ENCODE measurements around the gene ACSM5.
"Not testable (repeated sequence)": the region's sequence is repeated elsewhere in the genome, so short reads cannot be mapped to it uniquely, and the experiment has no call there.

Gene ACSM5

GRCh38 chr16:20453633-20454032, 44.3 kb downstream of the ACSM5 start:
- not testable (repeated sequence) for DNase-seq (ENCODE audit: low read depth)

GRCh38 chr16:20459227-20459626, 49.9 kb downstream of the ACSM5 start:
- DNase-seq (ENCODE audit: low read depth), result not testable (repeated sequence)

DNA sequence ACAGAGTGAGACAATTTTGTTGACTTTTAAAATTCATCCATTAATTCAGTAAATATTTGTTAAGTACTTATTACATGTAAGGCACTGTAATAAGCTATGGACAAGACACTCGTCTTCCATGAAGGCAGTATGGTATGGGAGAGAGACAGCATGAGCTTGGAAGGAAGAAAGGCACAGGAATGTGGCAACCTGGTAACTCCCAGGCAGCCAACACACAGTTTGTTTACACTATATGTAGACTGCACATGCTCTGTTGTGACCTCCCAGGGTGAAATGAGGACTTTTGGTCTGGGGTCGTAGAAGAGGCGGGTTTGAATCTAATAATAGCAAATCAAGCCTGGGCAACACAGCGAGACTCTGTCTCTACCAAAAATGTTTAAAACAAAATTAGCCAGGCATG, 51.0 kb downstream of the ACSM5 start:
- not testable (repeated sequence) for DNase-seq (ENCODE audit: low read depth)

DNA sequence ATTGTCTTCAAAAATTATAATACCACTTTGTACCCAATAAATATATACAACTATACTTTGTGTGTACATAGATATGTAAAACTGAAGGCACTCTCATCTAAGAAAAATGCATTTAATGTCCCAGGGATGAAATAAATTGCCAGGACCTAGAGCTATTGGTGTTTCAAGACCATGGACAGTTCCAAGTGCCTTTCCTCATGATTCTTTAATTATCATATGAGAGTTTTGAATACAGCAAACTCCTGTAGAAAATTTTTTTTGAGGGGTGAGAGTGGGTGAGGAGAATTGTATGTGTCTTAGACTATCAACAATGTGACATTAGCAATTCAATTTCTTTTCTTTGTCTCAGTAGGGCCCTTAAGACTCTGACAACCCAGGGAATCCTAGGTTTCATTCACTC, 59.6 kb downstream of the ACSM5 start:
- not testable (repeated sequence) for DNase-seq (ENCODE audit: low read depth)

DNA sequence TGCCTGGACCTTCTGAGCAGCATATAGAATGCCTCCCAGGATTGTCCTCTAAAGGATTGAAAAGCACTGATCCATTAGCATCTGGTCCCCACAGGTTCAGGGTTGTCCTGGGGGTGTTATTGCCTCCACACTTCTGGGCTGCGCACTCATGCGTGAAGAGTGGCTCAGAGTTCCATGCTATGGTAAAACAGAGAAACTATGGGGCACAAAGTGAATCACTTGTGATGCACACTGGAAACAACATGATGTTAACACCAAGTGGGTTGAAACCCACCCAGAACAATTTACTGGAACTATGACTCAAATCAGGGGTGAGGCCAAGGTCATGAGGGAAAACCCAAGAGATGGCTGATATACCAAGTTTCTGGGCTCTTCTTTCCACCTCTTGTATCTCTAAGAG, 60.6 kb downstream of the ACSM5 start:
- DNase-seq (ENCODE audit: low read depth), result not testable (repeated sequence)

- not testable (repeated sequence) for DNase-seq (ENCODE audit: low read depth)
Observed at GRCh38 chr16:20470732-20471131, 61.4 kb downstream of the ACSM5 start.

GRCh38 chr16:20477188-20477744, 67.9 kb downstream of the ACSM5 start:
- not testable (repeated sequence) for DNase-seq (ENCODE audit: low read depth)

GRCh38 chr16:20483989-20484388, 74.7 kb downstream of the ACSM5 start:
- DNase-seq (ENCODE audit: low read depth), result not testable (repeated sequence)

GRCh38 chr16:20484726-20485125, 75.4 kb downstream of the ACSM5 start:
- no peak for DNase-seq (ENCODE audit: low read depth)

- no peak for DNase-seq (ENCODE audit: low read depth)
Observed at GRCh38 chr16:20485408-20485807, 76.1 kb downstream of the ACSM5 start.
